HepG2 (cell line): Measurements from ENCODE around the gene TMEM117. TPM values are rescaled to one million over a fixed set of nuclear protein-coding genes. Genes with fewer than 3 reads are reported as not detected.

Experiments used
- CTCF ChIP-seq: sonication (generic); formaldehyde crosslinking; IDR thresholded peaks from 2 replicates; pipeline ENCODE4 v1.5.0; 2020; ENCODE audit warnings: mild to moderate bottlenecking, missing genetic modification reagents, moderate library complexity
- EEA1 ChIP-seq: sonication (generic); formaldehyde crosslinking; IDR thresholded peaks from 2 replicates; pipeline ENCODE4 v1.5.1; 2020; ENCODE audit warnings: mild to moderate bottlenecking, missing genetic modification reagents, borderline replicate concordance
- ELF1 ChIP-seq: sonication (generic); formaldehyde crosslinking; IDR thresholded peaks from 2 replicates; pipeline ENCODE4 v1.4.0; 2020; ENCODE audit warnings: missing genetic modification reagents
- FOSL2 ChIP-seq: sonication (generic); formaldehyde crosslinking; IDR thresholded peaks from 2 replicates; pipeline ENCODE4 v1.4.0; 2020; ENCODE audit warnings: missing genetic modification reagents
- GTF3A ChIP-seq: sonication (generic); formaldehyde crosslinking; conservative IDR thresholded peaks from 2 replicates; pipeline ENCODE4 v1.4.0; 2020; ENCODE audit warnings: mild to moderate bottlenecking, missing genetic modification reagents
- HDAC1 ChIP-seq: sonication (generic); formaldehyde crosslinking; IDR thresholded peaks from 2 replicates; pipeline ENCODE4 v1.5.1; 2020; ENCODE audit warnings: mild to moderate bottlenecking, missing genetic modification reagents
- HMG20B ChIP-seq: conservative IDR thresholded peaks from 2 replicates; pipeline ENCODE4 v1.6.1; 2016; ENCODE audit warnings: missing genetic modification reagents, missing compliant biosample characterization
- HOXA9 ChIP-seq: sonication (generic); formaldehyde crosslinking; IDR thresholded peaks from 2 replicates; pipeline ENCODE4 v1.8.1; 2022; ENCODE audit warnings: missing genetic modification reagents, mild to moderate bottlenecking, moderate library complexity, borderline replicate concordance
- MATR3 ChIP-seq: sonication (generic); formaldehyde crosslinking; IDR thresholded peaks from 2 replicates; pipeline ENCODE4 v1.4.0; 2020; ENCODE audit warnings: missing genetic modification reagents
- NCOR1 ChIP-seq: fragments of 200-600 bp; sonication (generic); IDR thresholded peaks from 2 replicates; pipeline ENCODE4 v1.7.0; 2017; ENCODE audit warnings: antibody characterized with exemption, low read length, borderline replicate concordance
- NFE2L2 ChIP-seq: fragments of 150-350 bp; IDR thresholded peaks from 2 replicates; pipeline ENCODE4 v1.6.1; 2014; ENCODE audit warnings: low read length
- NFKB2 ChIP-seq: sonication (generic); formaldehyde crosslinking; IDR thresholded peaks from 2 replicates; pipeline ENCODE4 v1.4.0; 2020; ENCODE audit warnings: missing genetic modification reagents, borderline replicate concordance
- NPAS2 ChIP-seq: sonication (generic); formaldehyde crosslinking; IDR thresholded peaks from 2 replicates; pipeline ENCODE4 v1.8.0; 2022; ENCODE audit warnings: mild to moderate bottlenecking, missing genetic modification reagents, borderline replicate concordance
- NR3C1 ChIP-seq: sonication (generic); formaldehyde crosslinking; IDR thresholded peaks from 2 replicates; pipeline ENCODE4 v1.4.0; 2020; ENCODE audit warnings: missing genetic modification reagents
- PHB2 ChIP-seq: fragments of 450-650 bp; IDR thresholded peaks from 2 replicates; pipeline ENCODE4 v1.6.1; 2018; ENCODE audit not compliant: partially characterized antibody
- RELA ChIP-seq: sonication (generic); formaldehyde crosslinking; IDR thresholded peaks from 2 replicates; pipeline ENCODE4 v1.4.0; 2020; ENCODE audit warnings: missing genetic modification reagents
- REPIN1 ChIP-seq: sonication (generic); formaldehyde crosslinking; IDR thresholded peaks from 2 replicates; pipeline ENCODE4 v1.8.0; 2022; ENCODE audit warnings: missing genetic modification reagents, low read depth, mild to moderate bottlenecking, borderline replicate concordance
- RFXANK ChIP-seq: IDR thresholded peaks from 2 replicates; pipeline ENCODE4 v1.6.1; 2016
- SAP130 ChIP-seq: IDR thresholded peaks from 2 replicates; pipeline ENCODE4 v1.6.1; 2016; ENCODE audit warnings: low read depth
- U2AF2 ChIP-seq: fragments of 200-400 bp; formaldehyde crosslinking; IDR thresholded peaks from 2 replicates; pipeline ENCODE4 v1.6.1; 2017; ENCODE audit warnings: low read depth, mild to moderate bottlenecking, low read length
- ZBTB14 ChIP-seq: sonication (generic); formaldehyde crosslinking; IDR thresholded peaks from 2 replicates; pipeline ENCODE4 v1.4.0; 2020; ENCODE audit warnings: missing genetic modification reagents
- ZC3H4 ChIP-seq: sonication (generic); formaldehyde crosslinking; IDR thresholded peaks from 2 replicates; pipeline ENCODE4 v1.4.0; 2020; ENCODE audit warnings: missing genetic modification reagents, borderline replicate concordance
- ZNF160 ChIP-seq: sonication (generic); formaldehyde crosslinking; IDR thresholded peaks from 2 replicates; pipeline ENCODE4 v1.8.0; 2022; ENCODE audit warnings: mild to moderate bottlenecking, inconsistent platforms, missing genetic modification reagents
- ZNF225 ChIP-seq: sonication (generic); formaldehyde crosslinking; IDR thresholded peaks from 2 replicates; pipeline ENCODE4 v1.4.0; 2020; ENCODE audit warnings: mild to moderate bottlenecking, missing genetic modification reagents
- ZNF260 ChIP-seq: sonication (generic); formaldehyde crosslinking; IDR thresholded peaks from 2 replicates; pipeline ENCODE4 v1.4.0; 2020; ENCODE audit warnings: missing genetic modification reagents, low read depth, mild to moderate bottlenecking, borderline replicate concordance
- ZNF552 ChIP-seq: sonication (generic); formaldehyde crosslinking; IDR thresholded peaks from 2 replicates; pipeline ENCODE4 v1.9.0; 2022; ENCODE audit warnings: missing genetic modification reagents, mild to moderate bottlenecking, borderline replicate concordance
- ZNF558 ChIP-seq: sonication (generic); formaldehyde crosslinking; IDR thresholded peaks from 2 replicates; pipeline ENCODE4 v1.9.0; 2022; ENCODE audit warnings: mild to moderate bottlenecking, missing genetic modification reagents, borderline replicate concordance
- ZNF564 ChIP-seq: sonication (generic); formaldehyde crosslinking; IDR thresholded peaks from 2 replicates; pipeline ENCODE4 v1.8.1; 2023; ENCODE audit warnings: mild to moderate bottlenecking, missing genetic modification reagents
- ZNF576 ChIP-seq: sonication (generic); formaldehyde crosslinking; IDR thresholded peaks from 2 replicates; pipeline ENCODE4 v1.4.0; 2020; ENCODE audit warnings: mild to moderate bottlenecking, missing genetic modification reagents
- ZNF883 ChIP-seq: sonication (generic); formaldehyde crosslinking; IDR thresholded peaks from 2 replicates; pipeline ENCODE4 v1.5.1; 2020; ENCODE audit warnings: mild to moderate bottlenecking, missing genetic modification reagents; ENCODE audit errors: not compliant biosample characterization
- polyA plus RNA-seq, 8 experiments: library from polyadenylated mRNA; depleted of rRNA in 3 of 8; stranded (reverse) in 7 of 8; unstranded in 1 of 8; fragments of >200 nt; fragmentation: Illumina TruSeq in 4 of 8; extraction: Trizol in 4 of 8; gene quantifications; 2 replicates each; pipeline versions ENCODE4 v1.2.1 to v1.2.3, GENCODE V29; 2011 to 2016; ENCODE audit warnings: low read depth in 4 of 8, missing spikeins in 1 of 8, mixed read lengths in 1 of 8; ENCODE audit not compliant: insufficient read depth in 1 of 8
- total RNA-seq, 5 experiments: library from RNA; depleted of rRNA; stranded (reverse); fragments of >200 nt; fragmentation: Illumina TruSeq; extraction: Trizol; gene quantifications; 2 replicates each; pipeline ENCODE4 v1.2.3, GENCODE V29; 2016; ENCODE audit warnings: low read depth in 1 of 5

TMEM117 gene
- total and polyA plus RNA-seq, 2 of the 13 experiments (the other 11 are each of a cell fraction or from before 2014, with no cell fraction given): 2.8 to 8.5 TPM

- TF ChIP-seq NPAS2 (CRISPR knock-in tag) (no peak), PHB2 (no peak), SAP130 (CRISPR knock-in tag) (peak; percentile 34; the same call in 1 of the 2 replicates), GTF3A (CRISPR knock-in tag) (0 out of 2 replicates have a peak, but pooled peaks have one; percentile 53), ZC3H4 (no peak), EEA1 (CRISPR knock-in tag) (no peak), ZBTB14 (peak; percentile 25; the same call in 1 of the 2 replicates), NFE2L2 (no peak), NFKB2 (CRISPR knock-in tag) (no peak; the same call in 1 of the 2 replicates), NCOR1 (no peak), NR3C1 (CRISPR knock-in tag) (no peak), RELA (CRISPR knock-in tag) (no peak), ZNF552 (CRISPR knock-in tag) (no peak), CTCF (no peak), HOXA9 (CRISPR knock-in tag) (no peak), HMG20B (no peak), REPIN1 (CRISPR knock-in tag) (no peak), ZNF576 (CRISPR knock-in tag) (no peak), ZNF564 (CRISPR knock-in tag) (0 out of 2 replicates have a peak, but pooled peaks have one; percentile 34), ELF1 (CRISPR knock-in tag) (peak; percentile 72), ZNF558 (CRISPR knock-in tag) (no peak), ZNF260 (CRISPR knock-in tag) (no peak), ZNF160 (peak; percentile 46; the same call in 1 of the 2 replicates), RFXANK (CRISPR knock-in tag) (no peak), ZNF883 (no peak), HDAC1 (CRISPR knock-in tag) (peak; percentile 60; the same call in 1 of the 2 replicates), U2AF2 (no peak), FOSL2 (CRISPR knock-in tag) (no peak; the same call in 1 of the 2 replicates), ZNF225 (CRISPR knock-in tag) (no peak; the same call in 1 of the 2 replicates), MATR3 (CRISPR knock-in tag) (no peak)
Measured at GRCh38 chr12:43835656-43836474, at the start of gene TMEM117 (continued).
